ENCODE data around the gene PRKRIP1.

The PRKRIP1 gene

DNA sequence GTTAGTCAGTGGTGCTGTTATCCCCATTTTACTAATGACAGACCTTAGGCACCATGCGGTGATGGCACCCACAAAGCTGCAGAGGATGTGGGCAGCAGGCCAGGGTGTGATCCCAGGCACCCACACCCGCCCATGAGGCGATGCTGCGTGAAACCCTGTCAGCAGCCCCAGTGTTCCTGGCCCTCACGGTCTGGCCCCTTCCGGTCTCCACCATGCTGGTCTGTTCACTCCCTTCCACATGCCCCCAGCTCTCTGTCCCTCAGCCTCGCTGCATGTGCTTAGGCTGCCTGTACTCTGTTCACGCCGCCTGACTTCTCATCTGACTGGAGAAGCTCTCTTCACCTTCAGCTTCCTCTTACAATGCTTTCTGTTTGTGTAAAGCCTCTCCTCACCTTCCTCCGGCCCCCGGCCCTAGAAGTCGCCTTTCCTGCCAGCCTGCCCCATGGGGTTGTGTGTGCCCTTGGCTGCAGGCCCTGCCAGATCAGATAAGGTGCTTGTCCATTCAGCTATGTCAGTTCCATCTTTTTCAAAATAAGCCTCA is 19.6 kb downstream of the PRKRIP1 start:
- Histone ChIP-seq H3K36me3 (ENCODE audit: control insufficient read depth, insufficient read depth, low read length) (no peaks in the 10 kb centered on the region; the same call in 1 of the 2 replicates), H3K9me3 (ENCODE audit: control insufficient read depth, insufficient read depth, low read length) (no peaks in the 10 kb centered on the region), H3K4me3 (ENCODE audit: low read length) (no peak overlapping the region), H3K27ac (ENCODE audit: low read length) (no peak overlapping the region), H3K4me1 (ENCODE audit: control insufficient read depth, insufficient read depth, low read length) (no peaks in the 10 kb centered on the region), H3K27me3 (ENCODE audit: control insufficient read depth, insufficient read depth, low read length) (no peaks in the 10 kb centered on the region)
- DNase-seq (ENCODE audit: low read depth, low spot score), result no peak
- no CpG with 5 or more reads among the region's 12 CpGs for WGBS (ENCODE audit: insufficient coverage, insufficient read length)

DNA sequence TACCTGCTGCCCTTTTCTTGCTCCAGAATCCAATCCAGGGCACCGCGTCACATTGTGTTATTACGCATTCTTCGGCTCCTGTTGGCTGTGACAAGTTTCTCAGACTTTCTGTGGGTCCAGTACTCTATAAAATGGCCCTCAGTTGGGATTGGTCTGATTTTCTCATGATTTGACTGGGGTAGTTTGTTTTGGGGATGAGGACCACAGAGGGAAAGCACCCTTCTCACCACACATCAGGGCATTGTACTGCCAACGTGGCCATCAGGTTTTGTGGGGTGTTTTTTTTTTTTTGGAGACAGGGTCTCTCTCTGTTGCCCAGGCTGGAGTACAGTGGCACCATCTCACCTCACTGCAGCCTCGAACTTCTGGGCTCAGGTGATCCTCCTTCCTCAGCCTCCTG is 20.2 kb downstream of the PRKRIP1 start:
- no CpG with 5 or more reads among the region's 6 CpGs for WGBS (ENCODE audit: insufficient coverage, insufficient read length)
- no peaks in the 10 kb centered on the region for H3K27me3 ChIP-seq (ENCODE audit: control insufficient read depth, insufficient read depth, low read length)
- H3K4me1 ChIP-seq (ENCODE audit: control insufficient read depth, insufficient read depth, low read length), result no peaks in the 10 kb centered on the region
- H3K27ac ChIP-seq (ENCODE audit: low read length), result no peak overlapping the region
- no peak overlapping the region for H3K4me3 ChIP-seq (ENCODE audit: low read length)
- DNase-seq (ENCODE audit: low read depth, low spot score), result no peak
- no peaks in the 10 kb centered on the region; the same call in 1 of the 2 replicates for H3K36me3 ChIP-seq (ENCODE audit: control insufficient read depth, insufficient read depth, low read length)
- no peaks in the 10 kb centered on the region for H3K9me3 ChIP-seq (ENCODE audit: control insufficient read depth, insufficient read depth, low read length)

DNA sequence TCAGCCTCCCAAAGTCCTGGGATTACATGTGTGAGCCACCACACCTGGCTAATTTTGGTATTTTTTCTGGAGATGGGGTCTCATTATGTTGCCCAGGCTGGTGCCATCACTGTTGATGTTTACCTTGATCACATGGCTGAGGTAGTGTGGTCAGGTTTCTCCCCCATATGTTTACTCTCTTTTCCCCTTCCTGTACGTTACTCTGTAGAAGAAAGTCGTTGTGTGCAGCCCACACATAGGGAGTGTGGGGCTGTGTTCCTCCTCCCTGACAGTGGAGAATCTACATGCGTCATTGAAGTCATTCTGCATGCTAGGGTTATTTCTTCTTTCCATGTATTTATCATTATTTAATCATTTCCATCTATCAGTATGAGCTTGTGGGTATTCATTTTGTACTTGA is 20.9 kb downstream of the PRKRIP1 start:
- Histone ChIP-seq H3K9me3 (ENCODE audit: control insufficient read depth, insufficient read depth, low read length) (no peaks in the 10 kb centered on the region), H3K4me3 (ENCODE audit: low read length) (no peak overlapping the region), H3K36me3 (ENCODE audit: control insufficient read depth, insufficient read depth, low read length) (no peaks in the 10 kb centered on the region; the same call in 1 of the 2 replicates), H3K27ac (ENCODE audit: low read length) (no peak overlapping the region), H3K4me1 (ENCODE audit: control insufficient read depth, insufficient read depth, low read length) (no peaks in the 10 kb centered on the region), H3K27me3 (ENCODE audit: control insufficient read depth, insufficient read depth, low read length) (no peaks in the 10 kb centered on the region)
- no peak for DNase-seq (ENCODE audit: low read depth, low spot score)
- no CpG with 5 or more reads among the region's 3 CpGs for WGBS (ENCODE audit: insufficient coverage, insufficient read length)

DNA sequence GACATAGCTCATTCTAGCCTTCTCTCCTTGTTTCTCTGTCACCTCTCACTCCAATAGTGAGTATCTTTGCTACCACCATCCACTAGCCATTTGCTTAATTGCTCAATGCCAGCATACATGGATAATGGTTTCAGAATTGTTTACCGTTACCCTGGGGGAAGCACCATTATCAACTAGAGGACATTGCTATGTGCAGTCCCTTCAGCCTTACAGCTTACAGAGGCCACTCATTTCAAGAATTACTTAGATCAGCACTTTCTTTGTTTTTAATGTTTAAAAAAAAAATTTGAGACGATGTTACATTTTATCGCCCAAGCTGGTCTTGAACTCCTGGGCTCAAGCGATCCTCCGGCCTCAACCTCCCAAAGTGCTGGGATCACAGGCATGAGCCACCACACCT is 22.4 kb downstream of the PRKRIP1 start:
- no peaks in the 10 kb centered on the region for H3K4me1 ChIP-seq (ENCODE audit: control insufficient read depth, insufficient read depth, low read length)
- no peak overlapping the region for H3K27ac ChIP-seq (ENCODE audit: low read length)
- DNase-seq (ENCODE audit: low read depth, low spot score), result no peak
- WGBS (ENCODE audit: insufficient coverage, insufficient read length), result no CpG with 5 or more reads among the region's 5 CpGs
- H3K27me3 ChIP-seq (ENCODE audit: control insufficient read depth, insufficient read depth, low read length), result no peaks in the 10 kb centered on the region
- H3K36me3 ChIP-seq (ENCODE audit: control insufficient read depth, insufficient read depth, low read length), result no peaks in the 10 kb centered on the region; the same call in 1 of the 2 replicates
- no peaks in the 10 kb centered on the region for H3K9me3 ChIP-seq (ENCODE audit: control insufficient read depth, insufficient read depth, low read length)
- H3K4me3 ChIP-seq (ENCODE audit: low read length), result no peak overlapping the region

DNA sequence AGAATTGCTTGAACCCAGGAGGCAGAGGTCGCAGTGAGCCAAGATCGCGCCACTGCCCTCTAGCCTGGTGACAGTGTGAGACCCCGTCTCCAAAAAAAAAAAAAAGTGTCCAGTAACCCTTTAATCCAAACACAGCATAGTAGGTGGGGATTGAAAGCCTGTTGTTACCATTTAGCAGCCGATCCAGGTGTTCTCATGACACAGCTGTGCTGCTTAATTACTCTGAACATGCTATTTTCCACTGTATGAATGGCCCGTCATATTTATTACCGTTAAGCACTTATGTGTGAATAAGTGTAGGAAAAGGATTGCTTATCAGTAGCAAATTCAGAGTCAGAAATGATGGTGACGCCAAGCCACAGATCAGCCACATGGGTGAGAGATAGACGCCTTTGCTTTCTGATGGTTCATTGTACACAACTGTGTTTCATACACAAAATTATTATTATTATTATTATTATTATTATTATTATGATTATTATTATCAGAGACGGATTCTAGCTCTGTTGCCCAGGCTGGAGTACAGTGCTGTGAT is 25.6 kb downstream of the PRKRIP1 start:
- peaks cover 16% of the 10 kb centered on the region for H3K36me3 ChIP-seq (ENCODE audit: control insufficient read depth, insufficient read depth, low read length)
- whole genome bisulfite sequencing (ENCODE audit: insufficient coverage, insufficient read length), result no CpG with 5 or more reads among the region's 10 CpGs
- 0 out of 2 replicates have a peak, but pooled peaks cover 1% of the 10 kb centered on the region for H3K4me1 ChIP-seq (ENCODE audit: control insufficient read depth, insufficient read depth, low read length)
- H3K9me3 ChIP-seq (ENCODE audit: control insufficient read depth, insufficient read depth, low read length), result no peaks in the 10 kb centered on the region
- no peak for DNase-seq (ENCODE audit: low read depth, low spot score)
- no peaks in the 10 kb centered on the region for H3K27me3 ChIP-seq (ENCODE audit: control insufficient read depth, insufficient read depth, low read length)
- H3K27ac ChIP-seq (ENCODE audit: low read length), result no peak overlapping the region
- H3K4me3 ChIP-seq (ENCODE audit: low read length), result no peak overlapping the region

DNA sequence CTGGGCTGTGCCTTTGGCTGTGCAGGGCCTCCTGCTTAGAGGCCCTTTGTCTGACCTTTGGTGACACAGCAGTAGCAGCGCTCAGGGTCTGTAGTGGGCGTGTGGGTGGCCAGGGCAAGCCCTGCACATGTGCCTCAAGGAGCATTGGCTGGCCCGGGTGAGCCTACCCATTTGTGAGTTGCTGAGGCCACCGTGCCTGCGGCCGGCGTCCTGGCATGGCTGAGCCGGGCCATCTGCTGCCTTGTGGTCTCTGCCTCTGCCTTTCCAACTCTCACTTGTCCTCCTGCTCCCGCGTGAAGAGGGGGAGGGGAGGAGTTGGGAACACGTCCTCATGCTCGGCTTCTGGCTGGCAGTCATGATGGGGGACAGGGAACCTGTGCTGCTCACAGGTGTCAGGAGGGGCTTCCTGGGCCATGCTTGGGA is 28.0 kb downstream of the PRKRIP1 start:
- Histone ChIP-seq H3K27ac (ENCODE audit: low read length) (no peak overlapping the region), H3K9me3 (ENCODE audit: control insufficient read depth, insufficient read depth, low read length) (no peaks in the 10 kb centered on the region), H3K36me3 (ENCODE audit: control insufficient read depth, insufficient read depth, low read length) (peaks cover 17% of the 10 kb centered on the region), H3K4me1 (ENCODE audit: control insufficient read depth, insufficient read depth, low read length) (0 out of 2 replicates have a peak, but pooled peaks cover 1% of the 10 kb centered on the region), H3K27me3 (ENCODE audit: control insufficient read depth, insufficient read depth, low read length) (no peaks in the 10 kb centered on the region), H3K4me3 (ENCODE audit: low read length) (no peak overlapping the region)
- DNase-seq (ENCODE audit: low read depth, low spot score), result no peak
- no CpG with 5 or more reads among the region's 12 CpGs for whole genome bisulfite sequencing (ENCODE audit: insufficient coverage, insufficient read length)

DNA sequence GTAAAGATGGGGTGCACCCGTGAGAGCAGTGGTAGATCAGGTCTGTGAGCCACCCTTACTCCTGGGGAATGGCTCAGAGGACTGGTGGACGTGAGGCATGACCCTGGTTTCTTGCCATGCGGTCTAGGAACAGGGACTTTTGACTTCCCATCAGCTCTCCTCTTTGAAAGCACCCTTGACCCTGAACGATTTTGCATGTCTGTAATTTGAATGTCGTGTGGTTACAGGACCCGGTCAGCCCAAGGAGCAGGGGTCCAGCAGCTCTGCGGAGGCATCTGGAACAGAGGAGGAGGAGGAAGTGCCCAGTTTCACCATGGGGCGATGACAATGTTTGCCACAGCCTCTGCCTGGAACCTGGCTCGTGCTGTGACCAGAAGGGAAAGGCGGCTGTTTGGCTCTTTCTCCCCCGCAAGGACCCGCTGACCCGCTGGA is 28.6 kb downstream of the PRKRIP1 start:
- no peaks in the 10 kb centered on the region for H3K9me3 ChIP-seq (ENCODE audit: control insufficient read depth, insufficient read depth, low read length)
- no peak overlapping the region for H3K27ac ChIP-seq (ENCODE audit: low read length)
- no peak for DNase-seq (ENCODE audit: low read depth, low spot score)
- H3K27me3 ChIP-seq (ENCODE audit: control insufficient read depth, insufficient read depth, low read length), result no peaks in the 10 kb centered on the region
- H3K4me3 ChIP-seq (ENCODE audit: low read length), result no peak overlapping the region
- WGBS (ENCODE audit: insufficient coverage, insufficient read length), result no CpG with 5 or more reads among the region's 13 CpGs
- H3K36me3 ChIP-seq (ENCODE audit: control insufficient read depth, insufficient read depth, low read length), result peaks cover 17% of the 10 kb centered on the region
- H3K4me1 ChIP-seq (ENCODE audit: control insufficient read depth, insufficient read depth, low read length), result 0 out of 2 replicates have a peak, but pooled peaks cover 1% of the 10 kb centered on the region

DNA sequence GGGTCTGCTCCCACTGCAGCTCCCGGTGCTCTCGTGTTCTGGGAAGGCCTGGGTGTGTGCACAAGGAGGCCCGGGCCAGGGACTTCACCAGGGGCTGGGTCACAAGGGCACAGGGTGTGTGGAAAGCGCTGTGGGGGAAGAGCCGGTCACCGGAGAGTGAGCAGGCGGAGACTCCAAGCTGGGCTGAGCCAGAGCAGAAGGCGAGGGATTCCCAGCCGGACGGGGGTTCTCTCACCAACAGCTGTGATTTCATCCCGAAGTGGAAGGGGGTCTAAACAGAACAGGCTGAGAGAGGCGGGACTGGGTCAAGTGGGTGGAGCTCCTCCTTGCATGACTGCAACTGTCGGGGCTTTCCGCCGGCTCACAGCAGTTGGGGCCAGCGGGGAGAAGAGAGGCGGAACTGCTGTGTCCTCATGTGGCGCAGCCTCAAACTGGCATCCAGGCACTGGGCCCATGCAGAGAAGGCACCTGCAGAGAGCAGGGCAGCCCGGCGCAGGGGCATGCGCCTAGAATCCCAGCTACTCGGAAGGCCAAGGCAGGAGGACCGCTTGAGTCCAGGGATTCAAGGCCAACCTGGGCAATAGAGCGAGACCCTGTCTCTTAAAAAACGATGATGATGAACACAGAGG is 29.6 kb downstream of the PRKRIP1 start:
- H3K27me3 ChIP-seq (ENCODE audit: control insufficient read depth, insufficient read depth, low read length), result no peaks in the 10 kb centered on the region
- H3K9me3 ChIP-seq (ENCODE audit: control insufficient read depth, insufficient read depth, low read length), result no peaks in the 10 kb centered on the region
- peaks cover 2% of the 10 kb centered on the region; the same call in 1 of the 2 replicates for H3K4me1 ChIP-seq (ENCODE audit: control insufficient read depth, insufficient read depth, low read length)
- DNase-seq (ENCODE audit: low read depth, low spot score), result no peak
- H3K4me3 ChIP-seq (ENCODE audit: low read length), result no peak overlapping the region
- peaks cover 17% of the 10 kb centered on the region for H3K36me3 ChIP-seq (ENCODE audit: control insufficient read depth, insufficient read depth, low read length)
- no CpG with 5 or more reads among the region's 25 CpGs for WGBS (ENCODE audit: insufficient coverage, insufficient read length)
- H3K27ac ChIP-seq (ENCODE audit: low read length), result no peak overlapping the region

DNA sequence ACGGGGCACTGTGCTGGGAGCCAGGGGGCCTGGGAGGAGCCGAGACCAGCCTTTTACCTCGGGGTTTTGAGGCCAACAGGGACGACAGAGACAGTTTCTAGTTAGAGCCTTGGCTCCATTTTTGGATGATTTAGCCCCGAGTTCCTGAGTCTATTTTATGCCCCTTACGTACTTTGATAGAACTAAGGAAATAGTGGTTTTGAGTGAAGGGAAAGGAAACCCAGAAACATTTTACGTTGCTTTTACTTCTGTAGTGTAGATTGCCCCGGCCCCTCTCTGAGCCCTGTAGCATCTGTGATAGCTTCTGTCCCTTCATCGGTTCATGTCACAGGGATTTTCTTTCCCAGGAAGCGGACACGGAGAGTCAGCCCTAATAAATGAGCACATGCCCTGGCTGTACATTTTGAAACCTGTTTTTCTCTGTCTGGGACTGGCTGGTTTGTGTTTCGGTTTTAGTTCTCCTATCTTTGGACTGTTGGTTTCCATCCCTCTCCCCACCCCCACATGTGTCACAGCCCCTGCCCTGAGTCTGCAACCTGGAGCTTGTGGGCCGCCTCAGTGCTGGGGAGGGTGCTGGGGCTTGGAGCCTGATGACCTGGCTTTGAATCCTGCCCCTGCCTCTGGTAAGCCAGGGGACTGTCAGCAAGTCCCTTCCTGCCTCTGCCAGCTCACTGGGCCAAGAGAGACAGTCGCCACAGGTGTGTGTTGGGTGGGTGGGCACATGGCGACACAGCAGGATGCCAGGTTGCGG is 30.3 kb downstream of the PRKRIP1 start:
- peaks cover 3% of the 10 kb centered on the region; the same call in 1 of the 2 replicates for H3K4me1 ChIP-seq (ENCODE audit: control insufficient read depth, insufficient read depth, low read length)
- no peaks in the 10 kb centered on the region for H3K27me3 ChIP-seq (ENCODE audit: control insufficient read depth, insufficient read depth, low read length)
- WGBS (ENCODE audit: insufficient coverage, insufficient read length), result no CpG with 5 or more reads among the region's 16 CpGs
- H3K4me3 ChIP-seq (ENCODE audit: low read length), result no peak overlapping the region
- no peak overlapping the region for H3K27ac ChIP-seq (ENCODE audit: low read length)
- no peaks in the 10 kb centered on the region for H3K9me3 ChIP-seq (ENCODE audit: control insufficient read depth, insufficient read depth, low read length)
- H3K36me3 ChIP-seq (ENCODE audit: control insufficient read depth, insufficient read depth, low read length), result peaks cover 17% of the 10 kb centered on the region
- DNase-seq (ENCODE audit: low read depth, low spot score), result no peak

DNA sequence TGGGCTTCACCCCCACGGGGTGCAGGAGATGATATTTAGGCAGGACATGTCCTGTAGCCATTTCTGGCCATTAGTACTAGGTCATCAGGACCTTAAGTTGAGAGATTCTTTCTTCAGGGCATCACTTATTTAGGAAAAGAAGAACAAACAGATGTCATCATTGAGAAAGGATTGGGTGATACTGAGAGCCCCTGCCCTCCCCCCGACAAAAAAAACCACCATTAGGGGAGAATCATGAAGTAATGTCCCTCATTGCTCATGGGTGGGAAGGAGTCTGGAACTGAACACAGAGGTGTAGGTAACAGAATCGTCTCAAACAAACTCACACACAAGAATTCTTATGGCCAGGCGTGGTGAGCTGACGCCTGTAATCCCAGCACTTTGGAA is 30.8 kb downstream of the PRKRIP1 start:
- Histone ChIP-seq H3K9me3 (ENCODE audit: control insufficient read depth, insufficient read depth, low read length) (no peaks in the 10 kb centered on the region), H3K4me1 (ENCODE audit: control insufficient read depth, insufficient read depth, low read length) (peaks cover 3% of the 10 kb centered on the region; the same call in 1 of the 2 replicates), H3K27me3 (ENCODE audit: control insufficient read depth, insufficient read depth, low read length) (no peaks in the 10 kb centered on the region), H3K4me3 (ENCODE audit: low read length) (no peak overlapping the region), H3K27ac (ENCODE audit: low read length) (no peak overlapping the region), H3K36me3 (ENCODE audit: control insufficient read depth, insufficient read depth, low read length) (peaks cover 17% of the 10 kb centered on the region)
- DNase-seq (ENCODE audit: low read depth, low spot score), result no peak
- WGBS (ENCODE audit: insufficient coverage, insufficient read length), result no CpG with 5 or more reads among the region's 5 CpGs
